GM18505 (cell line): ENCODE results near the gene VN1R2.
"Not testable (repeated sequence)": the region's sequence is repeated elsewhere in the genome, so short reads cannot be mapped to it uniquely, and the experiment has no call there.

Experiments
- ATAC-seq: cut with Tn5 transposase; IDR thresholded peaks from one replicate; pipeline ENCODE4 v1.9.1; 2021; ENCODE audit not compliant: unreplicated experiment
- POLR2A ChIP-seq: IDR thresholded peaks from 4 replicates; pipeline ENCODE4 v1.6.1; 2011; ENCODE audit warnings: borderline replicate concordance; ENCODE audit not compliant: insufficient read depth, insufficient read length; ENCODE audit errors: extremely low read depth

Gene VN1R2

GRCh38 chr19:53257715-53258342, at the start of gene VN1R2:
TSS of gene VN1R2 (plus strand) at chr19:53258292. CDS start at chr19:53258376, 84 bp downstream.
- ATAC-seq, result not testable (repeated sequence)

GRCh38 chr19:53211554-53211953, 46.5 kb upstream of the VN1R2 start:
- not testable (repeated sequence) for ATAC-seq

- no peak for ATAC-seq
- TF ChIP-seq POLR2A, result no peak
Measured at GRCh38 chr19:53212703-53213320, 45.3 kb upstream of the VN1R2 start.

GRCh38 chr19:53222716-53223115, 35.4 kb upstream of the VN1R2 start:
- not testable (repeated sequence) for ATAC-seq

- TF ChIP-seq POLR2A, result no peak
- ATAC-seq, result no peak
Measured at GRCh38 chr19:53224606-53225005, 33.5 kb upstream of the VN1R2 start.

GRCh38 chr19:53237114-53237777, 20.8 kb upstream of the VN1R2 start:
- TF ChIP-seq POLR2A, result no peak
- ATAC-seq, result no peak

GRCh38 chr19:53246498-53246897, 11.6 kb upstream of the VN1R2 start:
- no peak for TF ChIP-seq POLR2A
- ATAC-seq, result no peak

GRCh38 chr19:53254411-53255341, 3.4 kb upstream of the VN1R2 start, which contains the start of gene ZNF677:
TSS of gene ZNF677 (minus strand) at chr19:53254873. CDS start at chr19:53251550, 3,323 bp downstream.
- TF ChIP-seq POLR2A, result no peak
- peak; percentile 69 for ATAC-seq

- not testable (repeated sequence) for ATAC-seq
Measured at GRCh38 chr19:53267623-53268022, 9.5 kb downstream of the VN1R2 start, which contains the start of gene VN1R4. TSS of gene VN1R4 (minus strand) at chr19:53267723. CDS start at chr19:53267665, 58 bp downstream.

- not testable (repeated sequence) for ATAC-seq
Measured at GRCh38 chr19:53269861-53270260, 11.8 kb downstream of the VN1R2 start.

- TF ChIP-seq POLR2A, result no peak
- no peak for ATAC-seq
Measured at GRCh38 chr19:53272044-53272443, 14.0 kb downstream of the VN1R2 start.

GRCh38 chr19:53275480-53275879, 17.4 kb downstream of the VN1R2 start:
- no peak for TF ChIP-seq POLR2A
- ATAC-seq, result no peak

- not testable (repeated sequence) for ATAC-seq
Measured at GRCh38 chr19:53281947-53282346, 23.9 kb downstream of the VN1R2 start.

GRCh38 chr19:53285087-53285486, 27.0 kb downstream of the VN1R2 start:
- ATAC-seq, result no peak
- no peak for TF ChIP-seq POLR2A
